ENCODE data around the gene NAGLU.

DNA sequence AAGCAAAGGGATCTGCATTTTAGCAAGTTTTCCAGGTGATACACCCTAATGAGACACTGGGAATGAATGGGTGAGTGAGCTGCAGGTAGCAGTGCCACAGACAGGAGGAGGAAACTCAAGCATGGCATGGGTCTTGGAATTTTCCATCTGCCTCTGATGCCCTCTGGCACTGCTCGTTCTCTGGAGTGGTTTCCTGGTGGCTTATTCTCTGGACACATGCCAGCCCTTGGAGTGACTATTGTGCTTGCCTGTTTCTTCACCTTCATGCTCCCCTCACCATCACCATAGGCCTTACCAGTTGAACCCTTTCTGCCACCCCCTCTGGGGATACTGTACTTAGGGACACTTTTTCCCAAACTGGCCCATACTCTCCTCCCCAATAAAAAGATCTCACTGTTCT, 27.5 kb downstream of the NAGLU start:
- TF ChIP-seq, protein P1, sequence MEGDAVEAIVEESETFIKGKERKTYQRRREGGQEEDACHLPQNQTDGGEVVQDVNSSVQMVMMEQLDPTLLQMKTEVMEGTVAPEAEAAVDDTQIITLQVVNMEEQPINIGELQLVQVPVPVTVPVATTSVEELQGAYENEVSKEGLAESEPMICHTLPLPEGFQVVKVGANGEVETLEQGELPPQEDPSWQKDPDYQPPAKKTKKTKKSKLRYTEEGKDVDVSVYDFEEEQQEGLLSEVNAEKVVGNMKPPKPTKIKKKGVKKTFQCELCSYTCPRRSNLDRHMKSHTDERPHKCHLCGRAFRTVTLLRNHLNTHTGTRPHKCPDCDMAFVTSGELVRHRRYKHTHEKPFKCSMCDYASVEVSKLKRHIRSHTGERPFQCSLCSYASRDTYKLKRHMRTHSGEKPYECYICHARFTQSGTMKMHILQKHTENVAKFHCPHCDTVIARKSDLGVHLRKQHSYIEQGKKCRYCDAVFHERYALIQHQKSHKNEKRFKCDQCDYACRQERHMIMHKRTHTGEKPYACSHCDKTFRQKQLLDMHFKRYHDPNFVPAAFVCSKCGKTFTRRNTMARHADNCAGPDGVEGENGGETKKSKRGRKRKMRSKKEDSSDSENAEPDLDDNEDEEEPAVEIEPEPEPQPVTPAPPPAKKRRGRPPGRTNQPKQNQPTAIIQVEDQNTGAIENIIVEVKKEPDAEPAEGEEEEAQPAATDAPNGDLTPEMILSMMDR (conservative IDR thresholded peaks at IDR 0.05) = no peak
- TF ChIP-seq ZFX (IDR thresholded peaks at IDR 0.05) = no peak

Measured in C4-2B (cell line).